SU-DHL-6 (cell line): ENCODE results near the gene RAB3B.

Experiments
- H2AFZ ChIP-seq: fragments of 200-600 bp; sonication (generic); 2 replicates; pipeline ENCODE4 v1.6.1; 2014; ENCODE audit warnings: low read depth, mild to moderate bottlenecking, moderate library complexity, mixed read lengths, antibody characterized with exemption, low read length; ENCODE audit not compliant: severe bottlenecking
- H3F3A ChIP-seq: fragments of 200-600 bp; shearing (Covaris generic); 2 replicates; pipeline ENCODE4 v1.6.0; 2016; ENCODE audit warnings: antibody characterized with exemption, mild to moderate bottlenecking; ENCODE audit not compliant: insufficient read depth
- H3K27ac ChIP-seq: fragments of 200-600 bp; sonication (generic); 2 replicates; pipeline ENCODE4 v1.5.1; 2016; ENCODE audit warnings: low read depth, mild to moderate bottlenecking, low read length, moderate library complexity, mixed read lengths
- H3K27me3 ChIP-seq: fragments of 200-600 bp; sonication (generic), shearing (Covaris generic); 2 replicates; pipeline ENCODE4 v1.6.0; 2014; ENCODE audit warnings: mild to moderate bottlenecking, low read length
- H3K36me3 ChIP-seq: fragments of 200-600 bp; sonication (generic); 2 replicates; pipeline ENCODE4 v1.6.1; 2014; ENCODE audit warnings: mild to moderate bottlenecking, low read length, mixed read lengths
- H3K4me2 ChIP-seq: fragments of 300-600, 200-600 bp; shearing (Covaris generic), sonication (generic); 2 replicates; pipeline ENCODE4 v1.6.0; 2014; ENCODE audit warnings: low read length, low read depth, mild to moderate bottlenecking; ENCODE audit not compliant: poor library complexity, severe bottlenecking
- H3K4me3 ChIP-seq: fragments of 200-600 bp; sonication (generic); 2 replicates; pipeline ENCODE4 v1.5.1; 2014; ENCODE audit warnings: antibody characterized with exemption, low read length, mild to moderate bottlenecking, mixed read lengths; ENCODE audit not compliant: insufficient read depth, poor library complexity, severe bottlenecking
- H3K79me2 ChIP-seq: fragments of 200-600 bp; sonication (generic); 2 replicates; pipeline ENCODE4 v1.6.1; 2014; ENCODE audit warnings: mild to moderate bottlenecking, low read length, moderate library complexity; ENCODE audit not compliant: insufficient read depth
- H3K9ac ChIP-seq: fragments of 200-600 bp; sonication (generic); 2 replicates; pipeline ENCODE4 v1.7.0; 2014; ENCODE audit warnings: mild to moderate bottlenecking, low read length
- H3K9me2 ChIP-seq: fragments of 200-600 bp; sonication (generic); replicated peaks from 2 replicates; pipeline ENCODE4 v1.6.1; 2014; ENCODE audit warnings: low read length; ENCODE audit not compliant: insufficient read depth
- H3K9me3 ChIP-seq: fragments of 200-600 bp; sonication (generic); 2 replicates; pipeline ENCODE4 v1.6.1; 2014; ENCODE audit warnings: low read length, mixed read lengths; ENCODE audit not compliant: insufficient read depth
- H4K20me1 ChIP-seq: fragments of 200-600 bp; sonication (generic); 2 replicates; pipeline ENCODE4 v1.6.1; 2014; ENCODE audit warnings: low read depth, mild to moderate bottlenecking, antibody characterized with exemption, low read length, moderate library complexity, mixed read lengths
- CTCF ChIP-seq: fragments of 200-600 bp; sonication (generic); IDR thresholded peaks from one replicate; pipeline ENCODE4 v1.5.1; 2017; ENCODE audit warnings: antibody characterized with exemption, mild to moderate bottlenecking, low read length, moderate library complexity; ENCODE audit not compliant: insufficient read depth, poor library complexity, severe bottlenecking
- EZH2phosphoT487 ChIP-seq: fragments of 200-600 bp; sonication (generic), shearing (Covaris generic); conservative IDR thresholded peaks from 2 replicates; pipeline ENCODE4 v1.6.1; 2018; ENCODE audit warnings: mild to moderate bottlenecking, antibody characterized with exemption, low read length, moderate library complexity, mixed read lengths

The RAB3B gene

DNA sequence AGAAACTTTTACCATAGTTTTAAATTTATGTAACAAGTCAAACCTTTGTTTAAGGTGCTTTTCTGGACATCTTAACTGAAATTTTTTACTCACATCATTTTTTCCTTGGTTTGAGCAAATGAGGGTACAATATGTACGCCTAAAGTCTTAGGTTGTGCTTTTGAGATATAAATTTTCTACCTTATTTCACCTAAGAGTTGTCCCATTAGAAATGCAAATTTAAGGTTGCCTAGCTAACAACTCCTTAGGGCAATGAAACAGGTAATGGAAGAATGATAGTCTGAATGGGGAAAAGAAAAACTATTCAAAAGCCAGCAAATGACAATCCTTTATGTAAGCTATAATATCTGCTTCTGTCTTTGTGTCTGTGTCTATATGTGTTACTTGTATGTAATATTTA is 131.6 kb downstream of the RAB3B start:
- H3K4me2 ChIP-seq: no peak overlapping the region
- no peaks in the 10 kb centered on the region for H3K27me3 ChIP-seq
- H3K27ac ChIP-seq: no peak overlapping the region
- TF ChIP-seq CTCF (no peak), EZH2phosphoT487 (no peak)
- no peaks in the 10 kb centered on the region for H3K9me3 ChIP-seq
- H3K9ac ChIP-seq: no peak overlapping the region
- H3K9me2 ChIP-seq: no peaks in the 10 kb centered on the region
- peaks cover 68% of the 10 kb centered on the region for H3K79me2 ChIP-seq
- H3K36me3 ChIP-seq: 0 out of 2 replicates have a peak, but pooled peaks cover 5% of the 10 kb centered on the region
- H2AFZ ChIP-seq: no peak overlapping the region
- H3K4me3 ChIP-seq: no peak overlapping the region
- H4K20me1 ChIP-seq: no peaks in the 10 kb centered on the region
- H3F3A ChIP-seq: no peaks in the 10 kb centered on the region
